ENCODE measurements around the gene HADH.
A peak's percentile ranks its signal among the peaks of the same experiment; 100 is the strongest.
"Not testable (repeated sequence)": the region's sequence is repeated elsewhere in the genome, so short reads cannot be mapped to it uniquely, and the experiment has no call there.

Gene HADH

DNA sequence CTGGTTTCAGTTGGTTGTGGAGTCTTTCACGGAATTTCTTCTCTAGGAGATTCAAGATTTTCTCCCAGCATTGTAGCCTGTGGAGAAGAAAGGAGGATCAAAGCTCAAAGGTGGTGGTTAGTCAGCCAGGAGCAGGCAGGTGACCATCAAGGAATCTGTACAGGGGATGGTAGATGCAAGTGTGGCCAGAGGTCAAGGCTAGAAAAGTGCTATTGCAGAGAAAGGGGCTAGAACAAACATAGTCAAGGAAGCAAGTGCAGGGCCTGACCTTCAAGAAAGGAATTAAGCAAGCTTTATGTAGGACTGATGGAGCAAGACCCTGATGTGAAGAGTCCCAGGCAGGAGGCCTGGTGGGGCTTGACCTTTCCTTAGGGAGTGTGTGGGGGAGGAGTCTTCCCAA is 16.1 kb downstream of the HADH start:
- Mint-ChIP-seq H3K4me3 (no peak overlapping the region), H3K9me3 (no peaks in the 10 kb centered on the region), H3K27me3 (no peaks in the 10 kb centered on the region), H3K27ac (no peak overlapping the region), H3K4me1 (peaks cover 13% of the 10 kb centered on the region), H3K36me3 (peaks cover 27% of the 10 kb centered on the region)
- CTCF ChIA-PET, result no interaction called here
- DNase-seq, result no peak

GRCh38 chr4:108006361-108006760 is 16.7 kb downstream of the HADH start:
- H3K27ac Mint-ChIP-seq, result no peak overlapping the region
- no peak for DNase-seq
- peaks cover 13% of the 10 kb centered on the region for H3K4me1 Mint-ChIP-seq
- no peak overlapping the region for H3K4me3 Mint-ChIP-seq
- peaks cover 24% of the 10 kb centered on the region for H3K36me3 Mint-ChIP-seq
- no peaks in the 10 kb centered on the region for H3K27me3 Mint-ChIP-seq
- no peaks in the 10 kb centered on the region for H3K9me3 Mint-ChIP-seq
- CTCF ChIA-PET, result no interaction called here

DNA sequence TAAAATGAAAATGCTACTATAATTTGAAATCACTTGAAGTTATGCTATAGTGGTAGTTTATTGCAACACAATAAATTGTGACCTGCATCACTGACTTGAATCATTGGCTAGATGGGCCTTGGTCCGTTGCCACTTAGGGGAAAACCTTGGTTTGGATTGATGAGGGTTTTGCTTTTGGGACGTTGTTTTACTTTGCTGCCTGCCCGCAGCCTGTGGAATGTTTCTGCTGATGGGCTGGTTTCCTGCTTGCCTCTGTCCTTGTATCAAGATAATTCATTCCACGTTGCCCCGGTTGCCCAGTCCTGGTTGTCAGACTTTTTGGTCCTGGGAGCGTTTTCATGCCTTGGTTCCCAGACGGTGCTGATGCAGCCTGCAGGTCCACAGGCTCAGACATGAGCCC is 18.3 kb downstream of the HADH start:
- Mint-ChIP-seq H3K27ac (no peak overlapping the region), H3K4me3 (no peak overlapping the region), H3K9me3 (no peaks in the 10 kb centered on the region), H3K27me3 (no peaks in the 10 kb centered on the region), H3K4me1 (peaks cover 15% of the 10 kb centered on the region), H3K36me3 (peaks cover 31% of the 10 kb centered on the region)
- DNase-seq, result no peak
- CTCF ChIA-PET, result no interaction called here

DNA sequence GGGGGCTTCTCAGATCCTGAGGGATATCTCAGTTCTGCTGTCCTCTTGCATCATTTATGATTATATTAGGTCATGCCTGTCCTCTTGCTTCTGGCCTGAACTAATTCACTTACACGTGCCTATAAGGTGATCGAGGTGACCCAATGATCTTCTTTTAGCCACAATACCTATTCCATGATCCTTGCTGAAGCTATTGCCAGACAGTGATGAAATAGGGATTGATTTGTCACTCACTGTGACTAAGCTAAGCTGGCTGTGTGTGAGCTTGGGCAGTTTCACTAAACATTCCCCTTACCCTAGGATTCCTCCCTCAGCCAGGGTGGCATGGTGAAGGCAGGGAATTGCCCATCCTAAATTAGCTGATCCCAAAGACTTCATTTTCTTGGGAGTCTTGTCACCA is 19.0 kb downstream of the HADH start:
- Mint-ChIP-seq H3K27me3 (no peaks in the 10 kb centered on the region), H3K4me3 (no peak overlapping the region), H3K9me3 (no peaks in the 10 kb centered on the region), H3K36me3 (peaks cover 31% of the 10 kb centered on the region), H3K4me1 (peaks cover 18% of the 10 kb centered on the region), H3K27ac (no peak overlapping the region)
- CTCF ChIA-PET, result interaction anchor here (1.1 kb wide), 1 partner anchor 564 kb away, joined by 4 read pairs; no protein-coding TSS in a partner anchor
- no peak for DNase-seq

- Mint-ChIP-seq H3K27me3 (no peaks in the 10 kb centered on the region), H3K36me3 (peaks cover 30% of the 10 kb centered on the region), H3K27ac (no peak overlapping the region), H3K4me3 (no peak overlapping the region), H3K4me1 (peaks cover 7% of the 10 kb centered on the region), H3K9me3 (no peaks in the 10 kb centered on the region)
- CTCF ChIA-PET, result no interaction called here
- no peak for DNase-seq
Measured at GRCh38 chr4:108010167-108010566, 20.5 kb downstream of the HADH start.

DNA sequence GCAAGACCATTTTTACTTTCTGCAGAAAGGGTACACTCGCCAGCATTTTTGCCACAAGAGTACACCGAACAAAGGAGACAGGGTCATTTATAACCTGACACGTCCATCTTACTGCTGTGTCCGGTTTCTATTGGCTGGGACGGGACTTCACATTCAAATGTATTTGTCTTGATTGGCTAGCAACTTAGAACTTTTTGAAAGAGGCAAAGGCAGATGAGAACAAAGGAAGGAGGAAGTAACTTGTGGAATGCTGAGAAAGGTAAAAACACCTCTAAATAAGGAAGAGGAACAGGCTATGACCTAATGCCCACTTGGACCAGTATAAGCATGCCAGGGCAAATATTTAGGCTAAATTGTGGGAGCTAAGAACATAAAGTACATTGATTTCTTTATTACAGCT is 22.7 kb downstream of the HADH start:
- CTCF ChIA-PET, H3K4me1 Mint-ChIP-seq, H3K4me3 Mint-ChIP-seq, DNase-seq, H3K27me3 Mint-ChIP-seq, H3K27ac Mint-ChIP-seq, H3K9me3 Mint-ChIP-seq: not testable (repeated sequence)
- peaks cover 36% of the 10 kb centered on the region for H3K36me3 Mint-ChIP-seq

GRCh38 chr4:108013327-108013726 is 23.6 kb downstream of the HADH start:
- H3K27ac Mint-ChIP-seq, result no peak overlapping the region
- H3K27me3 Mint-ChIP-seq, result no peaks in the 10 kb centered on the region
- peaks cover 36% of the 10 kb centered on the region for H3K36me3 Mint-ChIP-seq
- CTCF ChIA-PET, result interaction anchor here (0.8 to 1.9 kb wide), 2 partner anchors 13 to 16 kb away, joined by 3 to 8 read pairs; no protein-coding TSS in a partner anchor
- no peak overlapping the region for H3K4me3 Mint-ChIP-seq
- H3K4me1 Mint-ChIP-seq, result peaks cover 9% of the 10 kb centered on the region
- no peak for DNase-seq
- H3K9me3 Mint-ChIP-seq, result no peaks in the 10 kb centered on the region

- Mint-ChIP-seq H3K36me3 (peaks cover 40% of the 10 kb centered on the region), H3K27ac (no peak overlapping the region)
- CTCF ChIA-PET, result interaction anchor here (0.6 to 1.9 kb wide), 2 partner anchors 16 to 44 kb away, joined by 3 to 8 read pairs; no protein-coding TSS in a partner anchor
Measured at GRCh38 chr4:108013955-108014354, 24.3 kb downstream of the HADH start.

DNA sequence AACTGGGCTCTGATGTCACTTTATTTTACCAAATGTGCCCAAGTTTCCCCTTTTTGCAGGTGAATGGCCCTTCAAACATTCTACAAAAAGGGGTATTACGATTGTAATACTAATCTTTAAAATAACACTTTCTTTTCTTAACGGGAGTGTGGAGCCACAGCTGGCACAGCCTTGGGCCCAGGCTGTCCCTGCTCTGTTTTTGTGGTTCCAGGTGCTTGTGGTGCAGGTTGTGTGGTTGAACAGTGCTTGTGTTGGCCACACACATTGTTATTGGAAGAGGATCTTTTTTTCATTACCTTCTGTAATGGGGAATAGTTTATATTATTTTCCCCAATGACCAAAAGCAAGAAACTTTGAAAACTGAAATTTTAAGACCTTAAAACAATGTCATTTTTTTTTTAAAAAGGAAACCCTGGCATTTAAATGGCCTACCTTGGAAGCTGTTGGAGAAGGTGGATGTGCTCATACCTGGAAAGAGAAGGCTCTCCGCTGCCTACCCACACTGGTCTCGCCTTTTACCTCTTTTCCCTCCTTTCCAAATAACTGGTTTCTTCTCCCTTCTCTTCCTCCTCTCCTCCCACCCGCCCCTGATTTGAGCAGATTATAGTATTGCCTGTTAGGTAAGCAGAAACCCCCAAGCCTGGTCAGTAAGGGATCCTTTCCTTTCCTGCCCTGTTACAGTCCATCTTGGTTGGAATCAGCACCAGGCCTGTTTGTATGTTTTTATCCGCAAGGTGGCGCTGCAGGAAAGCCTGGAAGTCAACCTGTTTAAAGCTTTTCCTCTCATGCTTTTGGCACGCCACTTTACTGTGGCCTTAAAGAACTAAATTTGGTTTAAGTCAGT is 28.6 kb downstream of the HADH start:
- DNase-seq, result peak; percentile 91
- peaks cover 39% of the 10 kb centered on the region for H3K36me3 Mint-ChIP-seq
- H3K27ac Mint-ChIP-seq, result peak overlapping the region; percentile 66
- no peaks in the 10 kb centered on the region for H3K9me3 Mint-ChIP-seq
- H3K4me1 Mint-ChIP-seq, result peaks cover 23% of the 10 kb centered on the region
- no peak overlapping the region for H3K4me3 Mint-ChIP-seq
- H3K27me3 Mint-ChIP-seq, result no peaks in the 10 kb centered on the region
- CTCF ChIA-PET, result interaction anchor here (0.5 to 3.7 kb wide), 23 partner anchors 11 to 814 kb away, joined by 3 to 50 read pairs (median 4); no protein-coding TSS in a partner anchor

More at GRCh38 chr4:108013955-108014354, 24.3 kb downstream of the HADH start:
- H3K27me3 Mint-ChIP-seq, result no peaks in the 10 kb centered on the region
- H3K4me3 Mint-ChIP-seq, result no peak overlapping the region
- H3K9me3 Mint-ChIP-seq, result no peaks in the 10 kb centered on the region
- H3K4me1 Mint-ChIP-seq, result peaks cover 15% of the 10 kb centered on the region
- DNase-seq, result no peak

- Mint-ChIP-seq H3K27me3 (no peaks in the 10 kb centered on the region), H3K9me3 (no peaks in the 10 kb centered on the region), H3K4me1 (peaks cover 21% of the 10 kb centered on the region), H3K4me3 (no peak overlapping the region), H3K27ac (no peak overlapping the region), H3K36me3 (peaks cover 42% of the 10 kb centered on the region)
- CTCF ChIA-PET, result interaction anchor here (0.7 to 3.7 kb wide), 22 partner anchors 10 to 813 kb away, joined by 3 to 50 read pairs (median 4); no protein-coding TSS in a partner anchor
- DNase-seq, result no peak
Measured at GRCh38 chr4:108018884-108019187, 29.1 kb downstream of the HADH start.

DNA sequence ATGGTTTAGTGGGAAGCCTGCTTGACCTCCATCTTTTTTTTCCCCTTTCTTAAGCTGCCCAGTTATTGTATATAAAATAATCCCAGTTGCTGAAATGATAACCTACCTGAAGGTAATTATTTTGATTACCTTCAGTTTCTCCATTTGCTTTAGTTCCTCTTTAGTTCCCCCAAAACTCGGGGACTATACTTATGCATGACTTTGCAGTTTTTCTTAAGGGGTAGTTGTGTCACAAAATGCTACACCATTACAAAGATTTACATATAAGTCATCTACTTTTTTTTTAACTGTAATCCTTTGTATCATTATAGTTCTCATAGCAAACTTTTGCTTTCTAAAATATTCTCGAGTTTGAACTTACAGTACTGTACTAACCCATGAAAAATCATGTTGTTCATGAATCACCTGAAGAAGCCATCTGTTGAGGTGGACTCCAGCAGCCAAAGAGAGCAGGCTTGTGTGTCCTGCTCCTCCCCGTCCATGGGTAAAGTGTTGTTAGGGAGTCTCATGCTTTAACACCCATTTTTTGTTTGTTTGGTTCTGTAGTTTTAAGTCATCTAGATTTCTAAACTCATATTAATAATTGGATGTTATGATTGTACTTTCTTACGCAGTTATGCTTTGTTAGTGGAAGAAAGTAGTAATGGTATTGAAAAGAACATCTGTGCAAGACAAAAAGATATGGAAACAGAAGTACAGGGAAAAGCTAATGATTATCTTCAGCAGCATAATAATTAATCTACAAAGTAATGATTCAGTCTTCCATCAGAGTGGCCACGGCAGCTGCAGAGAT is 34.6 kb downstream of the HADH start:
- H3K27me3 Mint-ChIP-seq, result no peaks in the 10 kb centered on the region
- peaks cover 32% of the 10 kb centered on the region for H3K4me1 Mint-ChIP-seq
- no peak for DNase-seq
- H3K4me3 Mint-ChIP-seq, result no peak overlapping the region
- no peaks in the 10 kb centered on the region for H3K9me3 Mint-ChIP-seq
- H3K27ac Mint-ChIP-seq, result no peak overlapping the region
- CTCF ChIA-PET, result no interaction called here
- H3K36me3 Mint-ChIP-seq, result peaks cover 59% of the 10 kb centered on the region

- DNase-seq, result no peak
- Mint-ChIP-seq H3K9me3 (no peaks in the 10 kb centered on the region), H3K27me3 (no peaks in the 10 kb centered on the region), H3K4me3 (no peak overlapping the region), H3K36me3 (peaks cover 55% of the 10 kb centered on the region), H3K27ac (no peak overlapping the region), H3K4me1 (peaks cover 33% of the 10 kb centered on the region)
- CTCF ChIA-PET, result interaction anchor here (0.9 kb wide), 1 partner anchor 547 kb away, joined by 3 read pairs; no protein-coding TSS in a partner anchor
Measured at GRCh38 chr4:108024878-108025165, 35.1 kb downstream of the HADH start.

DNA sequence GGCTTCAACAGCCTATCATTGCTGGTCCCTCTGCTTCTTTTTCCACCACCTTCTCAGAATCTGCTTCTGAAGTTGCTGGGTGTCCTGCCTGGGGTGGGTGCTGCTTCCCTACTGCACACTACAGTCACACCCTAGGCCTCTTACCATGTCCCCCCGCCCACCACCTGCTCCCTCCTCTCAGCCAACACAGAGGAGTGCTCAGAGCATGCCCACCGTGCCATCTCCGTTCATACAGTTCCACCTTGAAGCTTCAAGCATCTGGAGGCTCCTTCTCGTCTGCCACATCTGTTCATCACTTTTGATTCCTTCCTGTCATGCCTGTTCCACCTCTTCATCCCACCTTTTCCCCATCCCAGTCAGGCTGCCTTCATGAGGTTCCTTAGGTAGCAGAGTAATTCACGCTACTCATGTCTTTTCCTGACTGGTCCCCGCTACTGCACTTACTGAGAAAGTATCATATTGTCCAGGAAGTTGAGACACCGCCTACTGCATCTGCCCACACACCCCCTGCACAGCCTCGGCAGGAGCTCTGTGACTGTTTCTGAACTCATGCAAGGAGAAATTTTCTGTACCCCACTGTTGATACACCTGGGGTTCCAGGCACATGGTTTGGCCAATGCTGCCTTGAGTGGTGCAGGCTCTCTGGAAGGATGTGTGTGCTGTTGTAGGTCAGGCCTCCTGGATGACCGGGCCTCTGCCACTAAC is 39.5 kb downstream of the HADH start:
- H3K4me1 Mint-ChIP-seq, result peaks cover 65% of the 10 kb centered on the region
- H3K27me3 Mint-ChIP-seq, result no peaks in the 10 kb centered on the region
- DNase-seq, result peak; percentile 68
- H3K27ac Mint-ChIP-seq, result peak overlapping the region; percentile 83
- peak overlapping the region; percentile 6 for H3K4me3 Mint-ChIP-seq
- CTCF ChIA-PET, result interaction anchor here (1.0 to 5.5 kb wide), 19 partner anchors 9 to 553 kb away, joined by 3 to 55 read pairs (median 8); no protein-coding TSS in a partner anchor
- peaks cover 58% of the 10 kb centered on the region for H3K36me3 Mint-ChIP-seq
- H3K9me3 Mint-ChIP-seq, result peaks cover 4% of the 10 kb centered on the region

- CTCF ChIA-PET, result interaction anchor here (0.8 to 5.5 kb wide), 43 partner anchors 10 to 608 kb away, joined by 3 to 55 read pairs (median 6); no protein-coding TSS in a partner anchor
- H3K27me3 Mint-ChIP-seq, result no peaks in the 10 kb centered on the region
- H3K36me3 Mint-ChIP-seq, result peaks cover 58% of the 10 kb centered on the region
- peaks cover 71% of the 10 kb centered on the region for H3K4me1 Mint-ChIP-seq
- H3K9me3 Mint-ChIP-seq, result peaks cover 4% of the 10 kb centered on the region
- H3K4me3 Mint-ChIP-seq, result no peak overlapping the region
- DNase-seq, result no peak
- peak overlapping the region; percentile 83 for H3K27ac Mint-ChIP-seq
Measured at GRCh38 chr4:108029731-108030130, 40.0 kb downstream of the HADH start.
